ENCODE data around the gene RSBN1L.

RSBN1L gene

DNA sequence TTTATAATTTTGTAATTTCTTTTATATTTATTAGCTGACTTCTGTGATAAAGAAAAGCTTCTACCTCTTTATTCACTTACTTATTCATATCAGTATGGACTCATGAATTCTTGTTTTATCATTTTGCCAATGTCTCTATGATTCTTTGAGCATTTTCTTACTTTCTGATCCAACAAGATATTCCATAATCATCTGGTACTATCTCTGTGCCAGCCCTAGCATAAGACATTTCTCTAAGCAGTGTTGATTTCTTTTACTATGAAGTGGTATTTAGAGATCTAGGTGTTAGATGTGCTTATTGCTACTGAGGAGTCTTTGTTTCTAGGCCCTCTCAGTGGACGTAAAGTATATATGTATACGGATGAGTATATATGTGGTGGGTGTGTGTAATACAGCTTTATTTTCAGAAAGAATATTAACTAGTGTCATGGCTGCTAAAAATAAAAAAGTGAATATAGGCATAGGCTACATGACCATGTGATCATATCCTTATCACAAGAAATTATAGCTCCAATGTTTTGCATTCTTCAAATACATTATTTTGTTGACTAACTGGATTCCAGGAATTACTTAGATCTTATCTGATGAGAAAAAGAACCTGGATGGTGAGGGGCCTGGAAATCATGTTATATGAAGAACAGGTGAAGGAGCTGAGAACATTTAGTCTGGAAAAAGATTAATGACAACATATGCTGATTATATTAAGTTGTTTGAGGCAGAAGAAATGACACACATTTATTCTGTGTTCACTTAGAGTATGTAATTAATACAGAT lies 115.4 kb downstream of the RSBN1L start:
- peak; percentile 15 to 69 for DNase-seq

DNA sequence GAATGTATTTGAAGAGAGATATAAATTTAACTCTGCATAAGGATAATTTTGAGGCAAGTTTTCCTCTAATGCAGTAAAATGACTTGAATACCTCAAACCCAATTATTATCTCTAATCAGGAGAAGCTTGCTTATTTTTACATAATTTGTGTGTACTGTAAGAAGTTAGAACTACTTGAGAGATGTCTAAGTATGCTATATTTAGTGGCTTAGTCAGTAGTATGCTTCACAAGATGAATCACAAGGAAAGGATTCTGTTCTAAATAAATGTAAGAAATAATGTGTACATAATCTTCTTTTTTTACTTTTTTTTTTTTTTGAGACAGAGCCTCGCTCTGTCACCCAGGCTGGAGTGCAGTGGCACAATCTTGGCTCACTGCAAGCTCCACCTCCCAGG lies 116.0 kb downstream of the RSBN1L start:
- peak; percentile 32 for DNase-seq

DNA sequence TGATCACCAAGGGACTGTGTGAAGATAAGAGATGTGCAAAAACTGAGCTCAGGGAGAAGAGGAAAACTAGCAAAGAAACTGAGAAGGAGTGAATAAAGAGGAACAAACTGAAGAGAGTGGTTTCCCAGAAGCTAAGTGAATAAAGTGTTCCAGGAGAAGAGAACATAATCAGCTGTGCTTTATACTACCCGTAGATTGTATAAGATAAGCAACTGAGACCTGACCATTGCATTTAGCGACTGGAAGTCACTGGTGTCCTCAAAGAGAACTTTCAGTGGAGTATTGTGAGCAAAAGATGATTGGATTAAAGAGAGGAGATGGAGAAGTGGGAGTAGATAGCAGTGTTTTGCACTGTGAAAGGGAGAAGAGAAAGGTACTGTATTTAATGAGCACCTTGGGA lies 116.9 kb downstream of the RSBN1L start:
- no peak for DNase-seq

DNA sequence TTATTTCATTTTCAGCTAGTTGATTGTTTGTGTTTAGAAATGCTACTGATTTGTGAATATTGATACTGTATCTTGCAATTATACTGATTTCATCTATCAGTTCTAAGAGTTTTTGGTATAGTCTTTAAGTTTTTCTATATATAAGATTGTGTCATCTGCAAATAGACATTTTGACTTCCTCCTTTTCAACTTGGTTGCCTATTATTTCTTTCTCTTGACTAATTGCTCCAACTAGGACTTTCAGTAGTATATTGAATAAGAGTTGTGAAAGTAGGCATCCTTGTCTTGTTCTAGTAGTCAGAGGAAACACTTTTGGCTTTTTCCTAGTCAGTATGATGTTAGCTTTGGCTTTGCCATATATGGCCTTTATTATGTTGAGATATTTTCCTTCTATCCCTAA lies 122.8 kb downstream of the RSBN1L start:
- DNase-seq: no peak

DNA sequence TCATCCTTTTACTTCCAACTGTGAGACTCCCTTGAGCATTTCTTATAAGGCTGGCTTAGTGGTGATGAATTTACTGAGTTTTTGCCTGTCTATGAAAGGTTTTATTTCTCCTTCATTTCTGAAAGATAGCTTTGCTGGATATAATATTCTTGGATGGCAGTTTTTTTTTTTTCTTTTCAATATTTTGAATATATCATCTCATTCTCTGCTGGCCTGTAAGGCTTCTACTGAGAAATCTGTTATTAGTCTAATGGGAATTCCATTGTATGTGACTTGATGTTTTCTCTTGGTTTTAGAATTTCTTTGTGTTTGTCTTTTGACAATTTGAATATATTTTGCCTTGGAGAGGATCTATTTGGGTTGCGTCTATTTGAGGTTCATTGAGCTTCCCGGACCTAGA lies 124.7 kb downstream of the RSBN1L start:
- no peak for DNase-seq

DNA sequence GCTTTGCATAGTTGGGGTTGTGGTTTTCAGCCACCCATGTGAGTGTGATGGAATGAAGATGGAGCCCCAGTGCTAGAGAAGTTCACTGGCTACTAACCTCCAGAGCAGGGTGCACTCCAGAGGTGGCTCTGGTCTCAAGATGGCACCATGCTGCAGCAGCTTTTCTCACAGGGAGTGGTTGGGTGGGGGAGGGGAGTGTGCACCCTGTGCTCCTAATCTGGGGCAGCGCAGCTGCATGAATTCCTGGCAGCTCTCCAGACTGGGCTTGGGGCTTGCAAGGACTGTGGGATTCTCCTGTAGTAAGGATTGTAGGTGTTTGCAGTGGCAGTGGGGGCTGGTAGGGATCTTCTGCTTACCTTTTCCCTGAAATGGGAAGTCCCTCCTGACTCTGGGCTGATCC lies 126.0 kb downstream of the RSBN1L start:
- DNase-seq: no peak

DNA sequence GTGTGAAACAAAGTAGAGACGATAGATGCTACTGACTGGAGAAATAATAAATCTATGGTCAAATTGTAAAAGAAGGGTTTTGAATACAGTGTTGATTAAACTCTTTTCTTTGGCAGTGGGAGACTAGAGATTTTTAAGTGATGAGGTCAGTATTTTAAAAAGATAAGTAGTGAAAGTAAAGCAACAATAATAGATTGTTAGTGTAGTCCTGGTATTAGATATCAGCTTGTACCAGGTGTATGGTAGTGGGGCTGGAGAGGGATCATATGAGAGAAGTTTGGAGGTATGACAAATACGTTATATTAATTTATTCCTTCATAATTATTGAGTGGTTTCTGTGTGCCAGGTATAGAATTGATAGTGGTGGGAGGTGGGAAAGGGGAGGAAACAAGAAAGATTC lies 127.5 kb downstream of the RSBN1L start:
- no peak for DNase-seq

DNA sequence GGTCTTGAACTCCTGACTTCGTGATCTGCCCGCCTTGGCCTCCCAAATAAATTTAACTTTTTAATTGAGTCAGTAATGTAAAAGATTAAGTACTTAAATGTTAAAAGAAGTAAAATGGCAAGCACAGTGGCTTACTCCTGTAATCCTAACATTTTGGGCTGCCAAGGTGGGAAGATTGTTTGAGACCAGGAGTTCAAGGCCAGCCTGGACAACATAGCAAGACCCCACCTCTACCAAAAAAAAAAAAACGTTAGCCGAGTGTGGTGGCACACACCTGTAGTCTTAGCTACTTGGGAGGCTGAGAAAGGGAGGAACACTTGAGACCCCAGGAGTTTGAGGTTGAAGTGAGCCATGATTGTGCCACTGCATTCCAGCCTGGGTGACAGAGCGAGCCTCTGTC lies 128.4 kb downstream of the RSBN1L start:
- no peak for DNase-seq

DNA sequence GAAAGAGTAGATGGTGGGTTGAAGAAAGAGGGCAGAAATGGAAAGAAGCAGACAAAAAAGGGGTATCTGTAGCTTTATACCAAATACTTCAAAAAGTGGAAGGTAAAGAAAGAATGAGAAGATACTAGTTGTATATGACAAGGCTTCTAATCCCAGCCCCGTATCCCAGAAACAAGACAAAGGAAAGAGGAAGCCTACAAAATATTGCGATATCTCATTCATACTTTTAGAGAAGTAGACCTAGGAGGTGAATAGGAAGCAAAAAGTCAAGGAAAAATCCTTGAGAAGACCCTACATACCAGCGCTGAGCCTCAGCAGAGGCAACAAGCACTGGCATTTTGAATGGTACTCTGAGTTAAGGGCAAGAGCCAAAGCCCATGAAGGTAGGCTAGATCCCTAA lies 128.9 kb downstream of the RSBN1L start:
- no peak for DNase-seq

DNA sequence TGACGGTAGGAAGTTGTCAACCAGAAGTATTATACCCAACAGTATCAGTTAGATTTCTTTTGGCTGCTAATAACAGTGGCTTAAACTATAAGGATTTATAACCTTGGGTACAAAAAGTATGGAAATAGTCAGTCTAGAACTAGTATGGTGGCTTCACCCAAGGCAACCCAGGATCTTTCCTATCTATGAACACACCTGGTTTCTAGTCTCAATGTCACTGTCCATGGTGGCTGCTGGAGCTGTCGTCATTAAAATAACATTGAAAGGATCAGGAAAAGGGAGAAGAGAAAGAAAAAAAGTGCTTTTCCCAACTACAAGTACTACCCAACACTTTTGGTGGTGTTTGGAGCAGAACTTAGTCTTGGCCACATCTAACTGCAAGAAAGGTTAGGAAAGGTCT lies 130.0 kb downstream of the RSBN1L start:
- no peak for DNase-seq

DNA sequence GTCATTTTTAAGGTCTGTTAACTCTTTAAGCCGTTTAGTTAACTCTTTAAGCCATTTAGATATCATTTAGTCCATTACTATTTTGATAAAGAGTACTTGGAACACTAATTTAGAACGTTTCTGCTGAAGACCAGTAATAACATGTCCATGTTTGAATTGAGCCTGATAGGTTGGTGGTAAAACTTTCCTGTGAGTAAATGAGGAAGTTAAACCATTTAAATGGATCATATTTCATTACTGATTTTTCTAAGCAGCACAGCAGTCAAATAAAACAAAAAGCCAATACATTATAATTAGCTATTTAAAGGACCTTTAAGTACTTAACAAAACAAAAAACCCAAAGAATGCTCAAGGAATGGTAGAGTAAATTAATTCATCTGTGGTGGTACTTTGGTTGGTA lies 131.7 kb downstream of the RSBN1L start:
- no peak for DNase-seq

DNA sequence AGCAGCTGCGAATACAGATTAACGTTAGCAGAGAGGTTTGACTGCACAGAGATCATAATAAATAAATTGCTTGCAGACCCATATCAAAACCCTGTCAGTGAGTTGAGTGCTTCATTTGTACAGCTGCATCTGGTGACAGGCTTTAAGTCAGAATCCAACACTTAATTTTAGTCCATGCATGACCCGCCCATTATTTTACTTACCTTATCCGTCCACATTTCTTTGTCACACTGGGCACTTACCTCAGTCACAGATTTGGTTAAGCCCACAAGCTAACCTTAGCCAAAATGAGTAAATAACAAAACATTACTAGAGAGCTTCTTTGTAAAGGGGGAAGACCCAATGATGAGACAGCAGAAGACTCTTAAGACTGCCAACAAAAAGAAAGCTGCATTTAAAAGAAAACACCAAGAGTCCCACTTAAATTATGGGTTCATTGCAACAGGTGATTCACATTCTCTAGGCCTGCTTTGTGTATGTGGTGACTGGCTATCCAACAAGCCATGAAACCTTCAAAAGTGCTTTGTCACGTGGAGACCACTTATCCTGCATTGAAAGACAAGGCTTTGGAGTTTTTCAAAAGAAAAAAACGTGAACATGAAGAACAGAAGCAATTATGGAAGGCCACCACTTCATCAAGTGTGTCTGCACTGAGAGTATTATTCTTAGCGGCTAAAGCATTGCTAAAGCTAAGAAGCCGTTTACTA lies 134.5 kb downstream of the RSBN1L start:
- no peak for DNase-seq

DNA sequence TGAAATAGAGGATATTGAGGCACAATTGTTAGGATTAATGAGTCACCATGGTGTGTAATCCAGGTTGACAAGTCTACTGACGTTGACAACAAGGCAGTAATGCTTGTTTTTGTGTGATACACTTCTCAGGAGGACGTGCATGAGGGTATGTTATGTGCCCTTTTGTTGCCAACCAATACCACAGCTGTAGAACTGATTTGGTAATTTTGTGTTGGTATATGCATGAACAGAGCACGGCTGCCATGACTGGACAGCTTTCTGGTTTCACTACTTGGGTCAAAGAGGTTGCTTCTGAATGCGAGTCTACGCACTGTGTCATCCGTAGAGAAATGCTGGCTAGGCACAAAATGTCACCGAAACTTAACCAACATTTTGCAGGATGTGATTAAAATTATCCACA lies 135.2 kb downstream of the RSBN1L start:
- no peak for DNase-seq

DNA sequence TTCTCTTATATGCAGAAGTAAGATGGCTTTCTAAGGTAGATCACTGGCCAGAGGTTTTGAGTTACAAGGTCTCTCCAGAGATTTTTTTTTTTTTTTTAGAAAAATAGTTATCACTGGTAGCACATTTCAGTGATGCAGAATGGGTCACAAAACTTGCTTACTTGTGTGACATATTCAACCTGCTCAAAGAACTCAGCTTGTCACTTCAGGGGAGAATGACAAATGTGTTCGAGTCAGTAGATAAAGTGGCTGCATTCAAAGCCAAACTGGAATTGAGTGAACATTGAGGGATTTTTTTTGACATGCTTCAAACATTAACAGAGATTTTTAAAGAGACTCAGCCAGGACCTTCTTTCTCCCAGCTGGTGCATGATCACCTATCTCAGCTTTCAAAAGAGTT lies 135.7 kb downstream of the RSBN1L start:
- DNase-seq: no peak
